ENCODE data around the gene ARHGEF7.
"Not testable (repeated sequence)": the region's sequence is repeated elsewhere in the genome, so short reads cannot be mapped to it uniquely, and the experiment has no call there.

ARHGEF7 gene

DNA sequence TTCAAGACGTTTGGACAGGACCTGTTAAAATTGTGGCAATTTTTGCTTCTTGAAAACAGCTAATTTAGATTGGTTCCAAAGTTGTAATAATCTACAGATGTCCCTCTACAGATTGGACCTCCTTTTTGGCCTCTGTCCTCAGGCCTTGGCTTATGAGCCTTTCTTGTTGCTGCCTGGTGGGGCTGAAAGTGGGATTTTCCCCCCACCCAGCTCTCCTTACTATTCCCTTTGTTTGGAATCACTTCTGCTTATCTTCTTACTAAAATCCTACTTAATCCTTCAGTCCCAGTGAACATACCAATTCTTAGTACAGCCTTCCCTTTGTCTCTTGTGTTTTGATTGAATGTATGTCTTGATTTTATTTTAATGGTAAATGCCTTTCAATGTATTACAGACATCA lies 141.8 kb downstream of the ARHGEF7 start:
- no peak for DNase-seq (ENCODE audit: low read depth in 1 of 2, low spot score in 1 of 2)
- in situ Hi-C loops (cut with HindIII; ENCODE audit: low pct_unique_long_range_greater_than_20kb, low sequenced_read_pairs), result no loop called here
- no peak for TF ChIP-seq JUND (IDR thresholded peaks at IDR 0.05; ENCODE audit: low read depth)

DNA sequence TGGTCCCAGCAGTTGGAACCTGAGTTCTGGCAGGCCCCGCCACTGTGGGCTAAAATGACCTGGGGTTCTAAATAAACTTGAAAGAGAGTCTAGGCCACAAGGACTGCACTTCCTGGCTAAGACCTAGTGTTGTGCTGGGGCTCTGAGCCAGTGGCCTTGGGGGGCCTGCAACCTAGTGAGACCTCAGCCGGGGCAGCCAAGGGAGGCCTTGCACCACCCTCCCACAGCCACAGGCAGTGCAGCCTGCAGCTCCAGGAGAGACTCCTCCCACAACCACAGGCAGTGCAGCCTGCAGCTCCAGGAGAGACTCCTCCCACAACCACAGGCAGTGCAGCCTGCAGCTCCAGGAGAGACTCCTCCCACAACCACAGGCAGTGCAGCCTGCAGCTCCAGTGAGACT lies 142.8 kb downstream of the ARHGEF7 start:
- in situ Hi-C loops (cut with HindIII; ENCODE audit: low pct_unique_long_range_greater_than_20kb, low sequenced_read_pairs); DNase-seq (ENCODE audit: low read depth in 1 of 2, low spot score in 1 of 2): not testable (repeated sequence)

DNA sequence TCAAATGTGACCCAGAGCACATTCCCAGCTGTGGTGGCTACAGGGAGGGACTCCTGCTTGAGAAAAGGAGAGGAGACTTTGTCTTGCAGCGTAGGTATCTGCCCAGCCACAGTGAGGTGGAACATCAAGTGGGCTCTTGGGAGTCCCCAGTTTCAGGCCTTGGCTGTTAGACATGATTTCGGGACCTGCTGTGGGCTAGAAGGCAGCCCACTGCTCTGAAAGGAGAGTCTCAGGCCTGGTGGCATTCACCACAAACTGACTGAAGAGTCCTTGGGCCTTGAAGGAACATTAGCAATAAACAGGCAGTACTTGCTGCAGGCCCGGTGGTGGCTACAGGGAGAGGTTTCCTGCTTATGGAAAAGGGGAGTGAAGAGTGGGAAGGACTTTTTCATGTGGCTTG lies 143.5 kb downstream of the ARHGEF7 start:
- no peak for DNase-seq (ENCODE audit: low read depth in 1 of 2, low spot score in 1 of 2)
- in situ Hi-C loops (cut with HindIII; ENCODE audit: low pct_unique_long_range_greater_than_20kb, low sequenced_read_pairs), result no loop called here
- TF ChIP-seq JUND (IDR thresholded peaks at IDR 0.05; ENCODE audit: low read depth), result no peak

DNA sequence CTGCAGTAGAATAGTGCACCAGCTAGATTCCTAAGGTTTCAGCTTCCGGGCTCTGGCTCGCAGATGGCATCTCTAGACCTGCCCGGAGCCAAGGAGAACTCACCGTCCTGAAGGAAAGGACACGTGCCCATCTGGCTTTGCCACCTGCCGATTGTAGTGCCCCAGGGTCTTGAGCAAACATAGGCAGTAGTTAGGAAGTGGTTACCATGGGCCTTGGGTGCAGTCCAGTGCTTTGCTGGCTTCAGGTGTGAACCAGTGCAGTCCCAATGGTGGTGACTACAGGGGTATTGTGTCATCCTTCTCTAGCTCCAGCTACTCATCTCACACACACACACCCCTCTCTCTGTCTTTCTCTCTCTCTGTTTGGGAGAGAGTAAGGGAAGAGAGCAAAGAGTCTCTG lies 143.9 kb downstream of the ARHGEF7 start:
- in situ Hi-C loops (cut with HindIII; ENCODE audit: low pct_unique_long_range_greater_than_20kb, low sequenced_read_pairs), result no loop called here
- no peak for DNase-seq (ENCODE audit: low read depth in 1 of 2, low spot score in 1 of 2)
- no peak for TF ChIP-seq JUND (IDR thresholded peaks at IDR 0.05; ENCODE audit: low read depth)

DNA sequence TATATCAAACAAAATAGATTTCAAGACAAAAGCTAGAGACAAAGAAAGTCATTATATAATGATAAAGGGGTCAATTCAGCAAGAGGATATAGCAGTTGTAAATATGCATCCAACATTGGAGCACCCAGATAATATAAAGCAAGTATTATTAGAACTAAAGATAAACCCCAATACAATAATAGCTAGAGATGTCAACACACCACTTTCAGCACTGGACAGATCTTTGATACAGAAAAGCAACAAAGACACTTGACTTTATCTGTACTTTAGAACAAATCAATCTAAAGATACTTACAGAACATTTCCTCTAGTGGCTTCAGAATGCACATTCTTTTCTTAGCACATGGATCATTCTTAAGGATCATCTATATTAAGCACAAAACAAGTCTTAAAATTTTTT lies 146.2 kb downstream of the ARHGEF7 start:
- in situ Hi-C loops (cut with HindIII; ENCODE audit: low pct_unique_long_range_greater_than_20kb, low sequenced_read_pairs), result no loop called here
- TF ChIP-seq JUND (IDR thresholded peaks at IDR 0.05; ENCODE audit: low read depth), result no peak
- no peak for DNase-seq (ENCODE audit: low read depth in 1 of 2, low spot score in 1 of 2)

DNA sequence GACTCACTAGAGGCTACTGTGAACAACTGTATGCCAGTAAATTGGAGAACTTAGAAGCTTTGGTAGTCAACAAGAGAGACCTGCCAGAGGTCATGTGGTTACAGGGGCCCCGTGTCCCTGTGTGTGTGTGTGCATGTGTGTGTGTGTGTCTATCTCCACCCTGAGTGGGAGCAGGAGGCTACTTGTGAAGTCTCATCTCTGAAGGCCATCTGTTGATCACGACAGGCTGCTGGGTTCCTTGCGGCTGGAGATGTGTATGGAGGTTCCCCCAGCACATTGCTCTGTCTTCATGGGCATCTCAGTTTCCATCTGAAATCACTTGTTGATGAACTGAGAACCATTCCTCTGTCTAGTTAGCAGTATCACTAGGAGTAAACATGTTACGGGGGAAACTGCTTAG lies 147.2 kb downstream of the ARHGEF7 start:
- no peak for DNase-seq (ENCODE audit: low read depth in 1 of 2, low spot score in 1 of 2)
- no peak for TF ChIP-seq JUND (IDR thresholded peaks at IDR 0.05; ENCODE audit: low read depth)
- in situ Hi-C loops (cut with HindIII; ENCODE audit: low pct_unique_long_range_greater_than_20kb, low sequenced_read_pairs), result no loop called here

DNA sequence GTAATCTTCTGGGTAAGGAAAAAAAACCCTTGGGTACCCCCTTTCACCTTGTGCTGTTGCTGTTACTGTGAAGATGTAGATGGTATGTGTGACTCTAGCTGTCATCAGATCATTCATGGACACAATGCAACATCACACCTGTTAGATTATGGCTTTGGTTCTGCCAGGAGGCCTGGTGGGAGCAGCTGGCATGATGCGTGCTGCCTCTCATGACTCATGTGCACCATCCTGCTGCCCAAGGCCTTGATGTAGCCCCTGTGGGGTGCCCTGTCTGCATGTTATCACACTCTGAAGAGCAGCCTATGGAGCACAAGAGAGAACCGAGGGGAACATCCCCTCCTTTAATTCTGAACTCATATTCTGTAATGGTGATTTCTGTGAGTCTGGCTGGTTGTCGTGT lies 147.6 kb downstream of the ARHGEF7 start:
- DNase-seq (ENCODE audit: low read depth in 1 of 2, low spot score in 1 of 2), result no peak
- in situ Hi-C loops (cut with HindIII; ENCODE audit: low pct_unique_long_range_greater_than_20kb, low sequenced_read_pairs), result no loop called here

DNA sequence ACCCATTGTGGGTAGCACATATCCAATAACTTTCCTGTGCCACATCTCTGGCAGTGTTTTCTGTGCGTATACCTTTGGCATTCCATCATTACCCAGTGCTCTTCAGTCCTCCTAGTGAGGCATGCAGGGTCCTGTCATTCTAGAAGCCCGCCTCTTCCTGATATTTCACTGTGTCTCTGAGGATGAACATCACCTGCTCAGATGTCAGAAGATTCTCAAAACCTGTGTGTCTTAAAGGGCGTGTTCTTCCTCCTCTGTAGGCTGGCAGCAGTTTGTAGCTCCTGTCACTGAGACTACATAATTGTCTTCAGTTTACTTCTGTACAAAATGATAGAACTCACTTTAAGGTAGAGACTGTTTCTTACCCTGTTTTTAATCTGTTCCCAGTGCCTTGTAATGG lies 148.5 kb downstream of the ARHGEF7 start:
- in situ Hi-C loops (cut with HindIII; ENCODE audit: low pct_unique_long_range_greater_than_20kb, low sequenced_read_pairs), result no loop called here
- no peak for TF ChIP-seq JUND (IDR thresholded peaks at IDR 0.05; ENCODE audit: low read depth)
- no peak for DNase-seq (ENCODE audit: low read depth in 1 of 2, low spot score in 1 of 2)

More for the DNA sequence above, 147.6 kb downstream of the ARHGEF7 start:
- no peak for TF ChIP-seq JUND (IDR thresholded peaks at IDR 0.05; ENCODE audit: low read depth)

DNA sequence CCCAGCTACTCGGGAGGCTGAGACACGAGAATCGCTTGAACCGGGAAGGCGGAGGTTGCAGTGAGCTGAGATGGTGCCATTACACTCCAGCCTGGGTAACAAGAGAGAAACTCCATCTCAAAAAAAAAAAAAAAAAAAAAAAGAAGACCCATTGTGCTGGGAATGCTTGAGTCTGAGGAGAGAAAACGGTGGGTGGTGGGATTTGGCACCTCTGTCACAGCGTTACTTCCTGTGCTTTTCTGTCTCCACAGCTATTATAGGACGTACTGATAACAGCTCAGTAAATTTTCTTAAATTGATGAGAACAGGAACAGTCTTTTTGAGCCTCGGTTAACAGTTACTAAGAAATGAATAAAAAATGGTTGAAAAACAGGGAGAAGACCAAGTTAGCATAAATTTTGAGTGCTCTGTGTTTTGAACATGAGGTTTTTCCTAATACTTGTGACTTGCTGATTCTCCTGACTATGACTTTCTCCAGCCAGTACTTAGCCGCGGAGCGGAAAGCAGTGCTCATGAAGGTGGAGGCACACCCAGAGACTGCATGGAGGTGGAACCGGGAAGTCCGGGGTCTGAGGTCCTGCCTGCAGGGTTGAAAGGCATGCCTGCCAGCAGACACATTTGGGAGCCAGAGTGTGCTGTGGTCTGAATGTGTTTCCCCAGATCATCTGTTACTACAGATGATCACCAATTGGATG lies 150.0 kb downstream of the ARHGEF7 start:
- DNase-seq (ENCODE audit: low read depth in 1 of 2, low spot score in 1 of 2), result no peak
- no peak for TF ChIP-seq JUND (IDR thresholded peaks at IDR 0.05; ENCODE audit: low read depth)
- in situ Hi-C loops (cut with HindIII; ENCODE audit: low pct_unique_long_range_greater_than_20kb, low sequenced_read_pairs), result no loop called here

DNA sequence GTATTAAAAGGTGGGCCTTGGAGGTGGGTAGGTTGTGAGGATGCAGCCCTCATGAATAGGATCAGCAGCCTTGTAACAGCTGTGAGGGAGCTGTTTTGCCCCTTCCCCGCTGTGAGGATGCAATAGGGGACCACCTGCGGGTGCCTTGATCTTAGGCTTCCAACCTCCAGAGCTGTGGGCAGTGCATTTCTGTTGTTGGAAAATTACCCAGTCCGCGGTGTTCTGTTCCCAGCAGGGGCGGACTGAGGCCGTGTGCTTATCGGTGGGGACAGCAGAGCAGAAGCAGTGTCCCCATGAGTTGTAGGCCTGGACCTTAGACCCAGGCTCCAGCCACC lies 150.6 kb downstream of the ARHGEF7 start:
- in situ Hi-C loops (cut with HindIII; ENCODE audit: low pct_unique_long_range_greater_than_20kb, low sequenced_read_pairs), result no loop called here
- TF ChIP-seq JUND (IDR thresholded peaks at IDR 0.05; ENCODE audit: low read depth), result no peak
- no peak for DNase-seq (ENCODE audit: low read depth in 1 of 2, low spot score in 1 of 2)

DNA sequence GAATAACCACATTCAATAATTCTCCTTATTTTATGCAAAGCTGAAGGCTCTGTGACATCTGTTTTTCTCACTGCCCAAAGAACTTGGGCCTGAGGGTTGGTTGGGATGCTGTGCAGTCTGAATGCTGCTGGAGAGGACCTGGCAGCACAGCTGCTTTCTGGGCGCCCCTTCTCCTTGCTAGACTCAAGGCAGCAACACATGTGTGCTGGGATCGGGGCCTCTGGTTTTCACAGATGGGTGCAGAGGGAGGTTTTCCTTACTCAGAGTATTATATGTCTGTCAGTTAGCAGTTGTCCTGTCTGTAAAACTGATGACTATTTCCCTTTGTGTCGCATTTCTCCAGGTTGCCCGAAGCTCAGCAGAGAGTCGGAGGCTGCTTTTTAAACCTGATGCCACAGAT lies 152.1 kb downstream of the ARHGEF7 start:
- no peak for DNase-seq (ENCODE audit: low read depth in 1 of 2, low spot score in 1 of 2)
- in situ Hi-C loops (cut with HindIII; ENCODE audit: low pct_unique_long_range_greater_than_20kb, low sequenced_read_pairs), result no loop called here
- no peak for TF ChIP-seq JUND (IDR thresholded peaks at IDR 0.05; ENCODE audit: low read depth)

DNA sequence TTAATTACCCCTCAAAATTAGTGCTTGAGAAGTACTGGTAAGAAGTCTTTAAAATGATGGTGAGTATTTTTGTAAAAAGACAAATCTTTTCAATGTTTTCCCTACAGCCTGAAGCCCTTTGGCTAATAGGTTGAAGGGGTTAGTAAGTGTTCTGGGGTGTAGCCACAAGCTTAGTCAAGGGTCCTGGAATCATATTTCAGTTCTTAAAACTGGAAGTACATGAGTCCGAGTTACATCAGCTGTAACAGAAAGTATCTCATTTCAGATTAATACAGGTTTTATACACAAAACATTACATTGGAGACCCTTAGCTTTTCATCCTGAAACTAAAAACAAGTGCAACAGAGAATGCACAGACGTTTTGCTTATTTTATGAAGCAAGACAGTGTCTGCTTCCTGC lies 152.7 kb downstream of the ARHGEF7 start:
- no peak for TF ChIP-seq JUND (IDR thresholded peaks at IDR 0.05; ENCODE audit: low read depth)
- no peak for DNase-seq (ENCODE audit: low read depth in 1 of 2, low spot score in 1 of 2)
- in situ Hi-C loops (cut with HindIII; ENCODE audit: low pct_unique_long_range_greater_than_20kb, low sequenced_read_pairs), result no loop called here

DNA sequence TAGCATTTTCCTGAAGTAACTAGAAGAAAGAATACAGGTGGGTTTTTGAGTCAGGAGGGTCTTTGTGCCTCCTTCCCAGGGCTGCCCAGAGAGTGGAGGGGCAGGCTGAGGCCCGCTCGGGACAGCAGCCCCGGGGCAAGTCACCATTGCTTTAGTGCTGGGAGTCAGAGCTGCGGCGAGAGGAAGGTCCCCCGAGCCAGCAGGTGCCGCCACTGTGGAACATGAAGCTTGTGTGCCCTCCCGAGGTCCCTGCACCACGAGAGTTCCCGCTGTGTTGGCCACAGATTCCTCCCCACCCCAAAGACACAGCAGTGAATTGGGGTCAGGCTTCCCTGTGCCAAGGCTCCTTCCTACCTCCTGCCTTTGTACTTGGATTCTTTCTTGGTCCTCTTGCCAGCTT lies 154.4 kb downstream of the ARHGEF7 start:
- in situ Hi-C loops (cut with HindIII; ENCODE audit: low pct_unique_long_range_greater_than_20kb, low sequenced_read_pairs), result no loop called here
- no peak for TF ChIP-seq JUND (IDR thresholded peaks at IDR 0.05; ENCODE audit: low read depth)
- DNase-seq (ENCODE audit: low read depth in 1 of 2, low spot score in 1 of 2), result no peak

DNA sequence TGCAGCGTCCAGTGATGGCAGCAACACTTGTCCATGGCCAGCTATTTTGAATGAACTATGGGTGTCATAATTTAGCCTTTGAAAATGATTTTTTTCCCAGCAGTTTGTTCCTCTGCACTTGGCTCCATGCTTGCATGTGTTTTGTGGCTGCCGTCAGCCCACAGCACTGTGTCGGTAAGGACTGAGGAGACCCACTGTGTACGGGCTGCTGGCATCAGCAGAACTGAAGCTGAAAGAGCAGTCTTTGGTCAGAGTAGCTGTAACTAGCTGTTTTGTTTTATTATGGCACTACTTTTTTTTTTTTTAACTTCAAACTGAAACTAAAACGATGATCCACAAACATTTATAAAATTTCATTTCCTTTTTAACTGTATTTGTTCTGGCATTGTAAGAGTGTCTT lies 155.0 kb downstream of the ARHGEF7 start:
- no peak for DNase-seq (ENCODE audit: low read depth in 1 of 2, low spot score in 1 of 2)
- in situ Hi-C loops (cut with HindIII; ENCODE audit: low pct_unique_long_range_greater_than_20kb, low sequenced_read_pairs), result no loop called here
- no peak for TF ChIP-seq JUND (IDR thresholded peaks at IDR 0.05; ENCODE audit: low read depth)

Data from T47D (cell line).